Activated CD4-positive, alpha-beta memory T cell treated with anti-CD3 and anti-CD28 coated beads, Interleukin-2, amount 10 ng/mL, durations not matched to agents 7 days and 5 days (primary cell): Measurements from ENCODE around the gene ALG12. TPM values are rescaled to one million over a fixed set of nuclear protein-coding genes. Genes with fewer than 3 reads are reported as not detected.
A peak's percentile ranks its signal among the peaks of the same experiment; 100 is the strongest.

Source experiments
- CTCF ChIA-PET: fragments of 350-600 bp; sonication (Branson Sonifier 250); formaldehyde crosslinking; loops from one replicate; lab custom pipeline; 2021; ENCODE audit warnings: antibody characterized with exemption, inconsistent platforms; lab: Charles Lee
- POLR2A ChIA-PET: fragments of 350-600 bp; sonication (Branson Sonifier 250); formaldehyde crosslinking; loops from one replicate; lab custom pipeline; 2021; ENCODE audit warnings: antibody characterized with exemption; lab: Charles Lee
- DNase-seq: peaks from one replicate; pipeline ENCODE4 v3.0.0-alpha.2; 2020
- H3K27ac Mint-ChIP-seq: one replicate; pipeline ENCODE4 v1.8.0; 2021; ENCODE audit warnings: mild to moderate bottlenecking, mixed read lengths
- H3K27me3 Mint-ChIP-seq: one replicate; pipeline ENCODE4 v1.8.0; 2021; ENCODE audit warnings: mixed read lengths
- H3K36me3 Mint-ChIP-seq: one replicate; pipeline ENCODE4 v1.8.0; 2021; ENCODE audit warnings: low read depth, mixed read lengths
- H3K4me1 Mint-ChIP-seq: one replicate; pipeline ENCODE4 v1.8.0; 2021; ENCODE audit warnings: mixed read lengths
- H3K4me3 Mint-ChIP-seq: one replicate; pipeline ENCODE4 v1.8.0; 2021; ENCODE audit warnings: mild to moderate bottlenecking, mixed read lengths
- H3K9me3 Mint-ChIP-seq: one replicate; pipeline ENCODE4 v1.8.0; 2021; ENCODE audit warnings: mixed read lengths
- total RNA-seq, 2 experiments: library from RNA; stranded (reverse); gene quantifications; one replicate each; pipeline ENCODE4 v1.2.3, GENCODE V29; 2021

ALG12 gene
- total RNA-seq, 2 experiments from 2014 or later, result 14.7 to 20.6 TPM

DNA sequence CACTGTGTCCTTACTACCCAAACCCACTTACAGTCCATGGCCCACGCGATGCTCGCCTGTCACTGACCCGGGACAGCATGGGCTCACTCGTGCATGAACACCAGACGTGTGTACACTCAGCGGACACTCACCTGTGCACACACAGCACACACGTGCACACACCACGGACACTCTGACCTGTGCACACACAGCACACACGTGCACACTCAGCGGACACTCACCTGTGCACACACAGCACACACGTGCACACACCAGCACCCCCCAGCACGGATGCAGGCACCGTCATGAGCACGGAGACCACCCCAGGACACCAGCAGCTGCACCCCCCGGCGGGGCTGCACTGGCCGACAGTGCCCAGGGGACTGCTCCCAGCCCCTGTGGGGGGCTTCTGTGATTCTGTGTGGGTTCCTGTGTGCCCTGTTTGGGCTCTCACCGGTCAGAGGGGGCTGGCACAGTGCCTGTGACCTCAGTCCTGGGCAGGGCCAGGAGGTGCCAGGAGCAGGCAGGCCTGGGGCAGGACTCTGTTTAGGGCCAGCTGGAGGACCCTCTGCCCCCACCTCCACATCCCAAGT, 20.4 kb upstream of the ALG12 start:
- POLR2A ChIA-PET, result interaction anchor here (1.1 to 1.5 kb wide), 3 partner anchors 21 to 32 kb away, joined by 3 to 7 read pairs (median 5); partner anchors contain the start of gene PIM3
- no peaks in the 10 kb centered on the region for H3K27me3 Mint-ChIP-seq
- no peak for DNase-seq

DNA sequence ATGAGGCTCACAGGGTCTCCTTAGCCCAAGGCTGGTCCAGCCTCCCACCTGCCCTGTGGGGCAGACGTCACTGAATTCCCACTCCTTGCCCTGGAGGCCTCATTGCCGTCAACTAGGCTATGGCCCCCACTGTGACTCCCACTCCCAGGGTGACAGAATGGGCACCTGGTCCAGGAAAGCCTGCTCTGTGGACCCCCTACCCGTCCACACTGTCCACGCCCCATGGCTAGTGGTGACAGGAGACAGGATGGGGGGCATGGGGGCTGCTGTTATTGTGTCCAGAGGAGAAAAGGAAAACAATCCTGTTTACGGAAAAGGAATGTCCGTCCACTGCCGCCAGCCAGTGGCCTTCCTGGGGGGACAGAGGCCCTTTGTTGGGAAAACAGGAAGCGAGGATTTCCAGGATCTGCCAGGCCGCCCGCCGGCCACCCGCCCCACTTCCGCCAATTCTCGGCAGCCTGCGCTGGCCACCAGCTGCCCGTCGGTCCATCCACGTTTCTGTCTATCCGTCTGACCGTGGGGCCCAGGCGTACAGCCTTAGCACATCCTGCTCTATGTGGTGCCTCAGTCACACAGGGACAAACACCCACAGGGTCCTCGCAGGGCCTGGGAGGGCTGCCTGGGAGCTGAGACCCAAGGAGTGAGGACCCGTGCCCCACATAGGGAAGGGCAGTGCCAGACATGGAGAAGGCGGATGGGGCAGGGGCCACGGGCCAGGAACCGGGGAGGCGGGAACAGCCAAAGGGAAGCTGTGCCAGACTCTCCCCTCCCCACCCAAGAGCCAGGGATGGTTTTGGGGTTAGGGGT, 19.7 kb upstream of the ALG12 start:
- Mint-ChIP-seq H3K36me3 (no peaks in the 10 kb centered on the region), H3K9me3 (no peaks in the 10 kb centered on the region), H3K27ac (no peak overlapping the region), H3K27me3 (no peaks in the 10 kb centered on the region), H3K4me3 (no peak overlapping the region), H3K4me1 (peaks cover 30% of the 10 kb centered on the region)
- ChIA-PET POLR2A (interaction anchor here (1.4 to 3.2 kb wide), 3 partner anchors 9 to 29 kb away, joined by 5 to 15 read pairs (median 14); partner anchors contain the start of gene PIM3), CTCF (no interaction called here)
- no peak for DNase-seq

More for the DNA sequence above, 20.4 kb upstream of the ALG12 start:
- Mint-ChIP-seq H3K4me1 (peaks cover 24% of the 10 kb centered on the region), H3K4me3 (no peak overlapping the region), H3K27ac (no peak overlapping the region), H3K36me3 (no peaks in the 10 kb centered on the region), H3K9me3 (no peaks in the 10 kb centered on the region)
- CTCF ChIA-PET, result no interaction called here

DNA sequence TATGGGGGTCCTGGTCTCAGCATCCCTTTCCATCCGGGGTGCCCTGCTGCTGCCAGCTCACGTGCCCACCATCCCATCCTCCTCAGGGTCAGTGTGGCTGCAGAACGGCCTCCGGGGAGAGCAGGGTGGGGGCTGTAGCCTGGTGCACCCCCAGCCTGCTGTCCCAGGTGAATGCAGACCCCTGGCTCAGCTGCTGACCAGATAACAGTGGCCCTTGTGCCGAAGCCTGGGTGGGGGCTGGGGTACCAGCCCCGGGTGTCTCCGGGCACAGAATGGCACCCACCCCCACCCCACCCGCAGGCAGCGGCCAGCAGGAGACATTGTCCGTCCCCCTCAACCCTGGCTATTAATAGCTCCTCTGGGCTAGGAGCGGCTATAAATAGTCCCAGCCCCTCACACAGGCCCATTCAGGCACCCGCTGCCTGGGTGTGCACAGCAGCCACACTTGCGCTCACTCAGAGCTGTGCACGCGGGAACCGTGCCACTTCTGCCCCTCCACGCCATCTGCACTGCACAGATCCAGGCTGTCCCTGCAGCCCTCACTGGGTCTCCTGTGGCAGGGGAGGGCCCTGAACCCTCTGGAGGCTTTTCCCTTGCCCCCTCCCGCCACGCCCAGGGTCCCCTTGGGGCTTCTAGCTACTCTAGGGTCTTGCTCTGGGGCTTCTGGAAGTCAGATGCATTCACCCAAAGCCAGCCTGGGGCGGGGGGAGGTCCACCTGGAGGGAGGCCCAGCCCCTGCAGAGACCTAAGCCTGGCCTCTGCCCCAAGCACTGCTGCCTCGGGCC, 18.9 kb upstream of the ALG12 start:
- H3K4me1 Mint-ChIP-seq, result peaks cover 34% of the 10 kb centered on the region
- H3K27me3 Mint-ChIP-seq, result no peaks in the 10 kb centered on the region
- H3K27ac Mint-ChIP-seq, result peak overlapping the region; percentile 79
- H3K36me3 Mint-ChIP-seq, result no peaks in the 10 kb centered on the region
- CTCF ChIA-PET, result interaction anchor here (1.7 kb wide), 1 partner anchor 93 kb away, joined by 6 read pairs; no protein-coding TSS in a partner anchor
- H3K9me3 Mint-ChIP-seq, result no peaks in the 10 kb centered on the region
- DNase-seq, result no peak
- H3K4me3 Mint-ChIP-seq, result peak overlapping the region; percentile 59
- POLR2A ChIA-PET, result interaction anchor here (1.1 to 3.2 kb wide), 10 partner anchors 9 to 254 kb away, joined by 3 to 55 read pairs (median 8); partner anchors contain the start of genes ALG12, CRELD2 and PIM3

- H3K4me3 Mint-ChIP-seq, result peak overlapping the region; percentile 59
- peak; percentile 95 for DNase-seq
- H3K4me1 Mint-ChIP-seq, result peaks cover 38% of the 10 kb centered on the region
- H3K36me3 Mint-ChIP-seq, result no peaks in the 10 kb centered on the region
- ChIA-PET CTCF (interaction anchor here (0.6 to 1.7 kb wide), 5 partner anchors 11 to 146 kb away, joined by 3 to 6 read pairs (median 3); no protein-coding TSS in a partner anchor), POLR2A (interaction anchor here (0.6 to 3.2 kb wide), 17 partner anchors 9 to 308 kb away, joined by 3 to 55 read pairs (median 5); partner anchors contain the start of genes ALG12, CRELD2 and PIM3)
- H3K9me3 Mint-ChIP-seq, result no peaks in the 10 kb centered on the region
- H3K27me3 Mint-ChIP-seq, result no peaks in the 10 kb centered on the region
- peak overlapping the region; percentile 79 for H3K27ac Mint-ChIP-seq
Observed at GRCh38 chr22:49936018-49936972, 18.1 kb upstream of the ALG12 start.

GRCh38 chr22:49935561-49935960, 17.3 kb upstream of the ALG12 start:
- CTCF ChIA-PET, result interaction anchor here (0.6 to 1.7 kb wide), 3 partner anchors 10 to 95 kb away, joined by 3 to 6 read pairs (median 5); no protein-coding TSS in a partner anchor
- Mint-ChIP-seq H3K27ac (no peak overlapping the region), H3K36me3 (no peaks in the 10 kb centered on the region), H3K9me3 (no peaks in the 10 kb centered on the region), H3K27me3 (no peaks in the 10 kb centered on the region), H3K4me3 (peak overlapping the region; percentile 59), H3K4me1 (peaks cover 41% of the 10 kb centered on the region)
- peak; percentile 47 for DNase-seq
- POLR2A ChIA-PET, result interaction anchor here (0.6 to 3.2 kb wide), 18 partner anchors 8 to 309 kb away, joined by 3 to 55 read pairs (median 5); partner anchors contain the start of genes ALG12, CRELD2 and PIM3

GRCh38 chr22:49934891-49935557, 16.8 kb upstream of the ALG12 start:
- Mint-ChIP-seq H3K4me3 (peak overlapping the region; percentile 59), H3K9me3 (no peaks in the 10 kb centered on the region), H3K27me3 (no peaks in the 10 kb centered on the region), H3K27ac (peak overlapping the region; percentile 68), H3K4me1 (peaks cover 44% of the 10 kb centered on the region), H3K36me3 (no peaks in the 10 kb centered on the region)
- peak; percentile 90 for DNase-seq
- CTCF ChIA-PET, result no interaction called here
- POLR2A ChIA-PET, result interaction anchor here (1.0 to 3.2 kb wide), 3 partner anchors 9 to 32 kb away, joined by 5 to 55 read pairs (median 14); partner anchors contain the start of gene PIM3

DNA sequence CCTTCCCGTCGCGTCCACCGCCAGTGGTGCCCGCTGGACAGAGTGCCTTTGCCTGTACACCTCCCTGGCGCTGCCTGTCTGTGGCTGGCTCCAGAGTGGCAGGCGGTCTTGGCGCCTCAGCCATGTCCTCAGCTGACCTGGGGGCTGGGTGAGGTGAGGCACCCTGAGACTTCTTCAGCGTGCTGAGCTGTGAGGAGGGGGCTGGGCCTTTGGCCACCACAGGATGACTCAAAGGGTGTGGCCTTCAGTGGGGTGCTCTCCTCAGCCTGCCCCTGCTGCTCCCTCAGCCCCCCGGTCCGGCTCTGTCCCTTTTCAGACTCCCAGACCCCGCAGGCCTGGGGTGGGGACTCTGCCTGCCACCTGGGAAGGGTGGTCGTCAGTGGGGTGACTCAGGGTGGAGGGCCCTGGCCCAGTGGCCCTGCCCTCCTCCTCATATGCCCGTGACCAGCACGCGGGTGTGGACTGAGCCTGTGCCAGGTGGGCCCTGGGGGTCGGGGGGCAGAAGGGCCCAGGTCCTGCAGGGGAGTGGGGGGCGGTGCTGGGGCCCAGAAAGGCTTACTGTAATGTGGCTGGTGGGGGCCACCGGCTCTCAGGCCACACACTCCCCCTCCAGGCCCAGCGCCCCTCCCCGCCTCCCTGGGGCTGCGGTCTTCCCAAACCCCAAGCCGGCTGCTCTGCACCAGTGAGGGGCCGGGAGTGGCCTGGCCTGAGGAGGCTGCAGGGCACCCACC, 16.1 kb upstream of the ALG12 start:
- H3K4me3 Mint-ChIP-seq, result peak overlapping the region; percentile 59
- peaks cover 42% of the 10 kb centered on the region for H3K4me1 Mint-ChIP-seq
- H3K36me3 Mint-ChIP-seq, result no peaks in the 10 kb centered on the region
- H3K27ac Mint-ChIP-seq, result peak overlapping the region; percentile 68
- POLR2A ChIA-PET, result interaction anchor here (0.6 to 2.8 kb wide), 9 partner anchors 9 to 108 kb away, joined by 3 to 14 read pairs (median 3); partner anchors contain the start of gene PIM3
- DNase-seq, result peak; percentile 53
- CTCF ChIA-PET, result interaction anchor here (0.6 to 5.2 kb wide), 3 partner anchors 96 to 308 kb away, joined by 3 to 58 read pairs (median 3); no protein-coding TSS in a partner anchor
- H3K9me3 Mint-ChIP-seq, result no peaks in the 10 kb centered on the region
- H3K27me3 Mint-ChIP-seq, result no peaks in the 10 kb centered on the region

- Mint-ChIP-seq H3K9me3 (no peaks in the 10 kb centered on the region), H3K27me3 (no peaks in the 10 kb centered on the region), H3K4me3 (peak overlapping the region; percentile 59), H3K4me1 (peaks cover 40% of the 10 kb centered on the region), H3K36me3 (no peaks in the 10 kb centered on the region), H3K27ac (peak overlapping the region; percentile 77)
- no peak for DNase-seq
- CTCF ChIA-PET, result interaction anchor here (0.6 to 5.2 kb wide), 5 partner anchors 94 to 309 kb away, joined by 3 to 58 read pairs (median 3); no protein-coding TSS in a partner anchor
- POLR2A ChIA-PET, result interaction anchor here (0.6 to 2.8 kb wide), 14 partner anchors 8 to 257 kb away, joined by 3 to 14 read pairs (median 4); partner anchors contain the start of genes ALG12, CRELD2 and PIM3
Observed at GRCh38 chr22:49933236-49934159, 15.3 kb upstream of the ALG12 start.

DNA sequence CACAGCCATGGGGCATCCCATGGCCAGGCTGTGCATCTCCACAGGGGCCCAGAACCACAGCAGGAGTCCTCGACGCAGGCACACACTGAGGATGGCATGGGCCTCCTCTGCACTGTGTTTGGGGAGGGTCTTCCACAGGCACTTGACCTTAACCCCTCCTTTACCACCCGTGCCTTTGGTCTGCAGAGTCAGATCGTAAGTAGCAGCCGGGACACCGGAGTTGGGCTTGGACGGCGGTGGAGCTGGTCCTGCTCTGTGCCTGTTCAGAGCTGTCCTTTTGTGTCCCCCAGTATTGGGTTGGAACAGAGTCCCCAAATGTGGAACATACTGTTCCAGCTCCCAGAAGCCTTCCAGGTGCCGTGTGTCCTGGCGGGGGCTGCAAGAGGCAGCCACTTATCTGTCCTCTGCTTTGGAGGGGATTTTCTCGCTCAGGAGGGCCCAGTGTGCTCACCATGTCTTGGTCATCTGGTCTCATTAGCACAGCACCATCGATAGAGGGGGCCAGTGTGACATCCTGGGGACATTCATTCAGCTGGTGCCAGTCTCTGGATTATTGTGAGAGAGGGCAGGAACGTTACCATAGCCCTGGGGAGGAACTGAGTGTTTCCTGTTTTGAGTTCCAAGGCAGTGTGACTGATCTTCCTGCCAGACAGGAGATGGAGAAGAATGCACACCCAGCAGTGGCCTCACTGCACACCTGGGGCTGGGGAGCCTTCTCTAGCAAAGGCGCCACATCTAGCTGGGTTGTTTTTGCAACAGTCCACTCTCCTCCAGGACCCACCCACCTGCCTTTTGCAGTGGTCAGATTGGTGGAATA, 12.6 kb upstream of the ALG12 start:
- POLR2A ChIA-PET, result interaction anchor here (0.8 to 2.3 kb wide), 6 partner anchors 13 to 260 kb away, joined by 3 to 21 read pairs (median 4); partner anchors contain the start of genes ALG12, CRELD2 and PIM3
- H3K27ac Mint-ChIP-seq, result peak overlapping the region; percentile 37
- CTCF ChIA-PET, result interaction anchor here (0.7 to 5.2 kb wide), 11 partner anchors 9 to 163 kb away, joined by 3 to 58 read pairs (median 3); no protein-coding TSS in a partner anchor

More for the DNA sequence above, 12.6 kb upstream of the ALG12 start:
- Mint-ChIP-seq H3K27me3 (no peaks in the 10 kb centered on the region), H3K4me1 (peaks cover 49% of the 10 kb centered on the region), H3K36me3 (peaks cover 4% of the 10 kb centered on the region), H3K4me3 (no peak overlapping the region), H3K9me3 (no peaks in the 10 kb centered on the region)
- DNase-seq, result peak; percentile 58
